A673 (cell line): Measurements from ENCODE around the gene FIGNL1. TPM values are rescaled to one million over a fixed set of nuclear protein-coding genes. Genes with fewer than 3 reads are reported as not detected.

ENCODE experiments used
- BruUV-seq: library from RNA; stranded (reverse); fragments of 400-500 nt; replicated peaks from 2 replicates; lab custom pipeline; 2021; lab: Mats Ljungman, UMichigan
- CTCF ChIA-PET: fragments of 300-600 bp; sonication (Branson Sonifier 250); formaldehyde crosslinking; loops from one replicate; lab custom pipeline; 2022; ENCODE audit warnings: antibody characterized with exemption; lab: Charles Lee
- POLR2A ChIA-PET: fragments of 300-600 bp; sonication (Branson Sonifier 250); formaldehyde crosslinking; loops from one replicate; lab custom pipeline; 2022; ENCODE audit warnings: antibody characterized with exemption; ENCODE audit not compliant: low non-redundant PET; lab: Charles Lee
- DNase-seq: peaks from one replicate; pipeline ENCODE4 v3.0.0-alpha.2; 2015; ENCODE audit warnings: low spot score
- H3K27ac ChIP-seq: fragments of 200-600 bp; sonication (generic); 2 replicates; pipeline ENCODE4 v1.5.1; 2016; ENCODE audit warnings: mixed run types, low read depth, mild to moderate bottlenecking, mixed read lengths, antibody characterized with exemption, low read length; ENCODE audit not compliant: poor library complexity, severe bottlenecking
- H3K27me3 ChIP-seq: fragments of 200-600 bp; sonication (generic); replicated peaks from 2 replicates; pipeline ENCODE4 v1.6.1; 2017; ENCODE audit warnings: mixed run types, low read depth, mild to moderate bottlenecking, mixed read lengths, antibody characterized with exemption, low read length; ENCODE audit not compliant: insufficient read depth, poor library complexity
- H3K36me3 ChIP-seq: fragments of 200-600 bp; sonication (generic); 2 replicates; pipeline ENCODE4 v1.6.1; 2016; ENCODE audit warnings: mixed run types, mild to moderate bottlenecking, mixed read lengths, antibody characterized with exemption, low read length; ENCODE audit not compliant: insufficient read depth, poor library complexity, severe bottlenecking
- H3K4me1 ChIP-seq: fragments of 200-600 bp; sonication (generic); 2 replicates; pipeline ENCODE4 v1.6.1; 2017; ENCODE audit warnings: mixed run types, mild to moderate bottlenecking, mixed read lengths, antibody characterized with exemption, low read length; ENCODE audit not compliant: insufficient read depth, poor library complexity, severe bottlenecking
- H3K4me3 ChIP-seq: fragments of 200-600 bp; sonication (generic); 2 replicates; pipeline ENCODE4 v1.5.1; 2016; ENCODE audit warnings: low read depth, mixed run types, mild to moderate bottlenecking, mixed read lengths, low read length; ENCODE audit not compliant: poor library complexity, severe bottlenecking
- H3K9me3 ChIP-seq: fragments of 200-600 bp; sonication (generic); 2 replicates; pipeline ENCODE4 v1.6.1; 2016; ENCODE audit warnings: mixed run types, low read depth, mild to moderate bottlenecking, mixed read lengths, antibody characterized with exemption, low read length; ENCODE audit not compliant: poor library complexity, severe bottlenecking
- CTCF ChIP-seq: fragments of 300-800, 200-600 bp; sonication (generic); conservative IDR thresholded peaks from 2 replicates; pipeline ENCODE4 v1.5.1; 2017; ENCODE audit warnings: low read depth, mild to moderate bottlenecking, antibody characterized with exemption, low read length, moderate library complexity, mixed read lengths
- EZH2 ChIP-seq: fragments of 200-600 bp; sonication (generic); IDR thresholded peaks from 2 replicates; pipeline ENCODE4 v1.6.1; 2017; ENCODE audit warnings: borderline replicate concordance, low read depth, mild to moderate bottlenecking, mixed read lengths, antibody characterized with exemption, low read length; ENCODE audit not compliant: poor library complexity, severe bottlenecking
- intact Hi-C: fragments of 100-400 bp; cut with micrococcal nuclease; formaldehyde crosslinking; loops from one replicate; pipeline ENCODE4 v1.10.0; 2022; ENCODE audit not compliant: unreplicated experiment
- total RNA-seq: library from RNA; stranded (reverse); gene quantifications from 2 replicates; pipeline ENCODE4 v1.2.3, GENCODE V29; 2021

The FIGNL1 gene
- total RNA-seq, 1 experiment from 2014 or later, result 41.3 TPM

- peaks cover 60% of the 10 kb centered on the region for H3K27me3 ChIP-seq
- ChIA-PET POLR2A (no interaction called here), CTCF (interaction anchor here (0.6 kb wide), 2 partner anchors 191 to 446 kb away, joined by 3 to 6 read pairs; no protein-coding TSS in a partner anchor)
- TF ChIP-seq EZH2, result no peak
- no peak for TF ChIP-seq CTCF
- no peaks in the 10 kb centered on the region for H3K9me3 ChIP-seq
- H3K27ac ChIP-seq, result no peak overlapping the region
- no peak overlapping the region for H3K4me3 ChIP-seq
- no peaks in the 10 kb centered on the region for H3K4me1 ChIP-seq
- BruUV-seq, result no TSS peak
- intact Hi-C loops, result no loop called here
- no peak for DNase-seq
- H3K36me3 ChIP-seq, result no peaks in the 10 kb centered on the region
Observed at GRCh38 chr7:50405221-50405620, 44.9 kb downstream of the FIGNL1 start.

GRCh38 chr7:50404392-50404791, 45.8 kb downstream of the FIGNL1 start:
- CTCF ChIA-PET, result no interaction called here
- peaks cover 68% of the 10 kb centered on the region for H3K27me3 ChIP-seq

GRCh38 chr7:50400114-50400513, 50.0 kb downstream of the FIGNL1 start:
- Histone ChIP-seq H3K4me3 (no peak overlapping the region), H3K4me1 (no peaks in the 10 kb centered on the region), H3K9me3 (no peaks in the 10 kb centered on the region), H3K36me3 (no peaks in the 10 kb centered on the region), H3K27ac (no peak overlapping the region), H3K27me3 (peaks cover 88% of the 10 kb centered on the region)
- intact Hi-C loops, result no loop called here
- no TSS peak for BruUV-seq
- ChIA-PET POLR2A (no interaction called here), CTCF (no interaction called here)
- DNase-seq, result no peak
- TF ChIP-seq EZH2, result no peak

More at GRCh38 chr7:50404392-50404791, 45.8 kb downstream of the FIGNL1 start:
- TF ChIP-seq EZH2 (no peak), CTCF (peak; percentile 21; the same call in 1 of the 2 replicates)
- Histone ChIP-seq H3K4me3 (no peak overlapping the region), H3K4me1 (no peaks in the 10 kb centered on the region), H3K27ac (no peak overlapping the region), H3K36me3 (no peaks in the 10 kb centered on the region), H3K9me3 (no peaks in the 10 kb centered on the region)
- no peak for DNase-seq
- intact Hi-C loops, result no loop called here
- POLR2A ChIA-PET, result no interaction called here
- no TSS peak for BruUV-seq

GRCh38 chr7:50399635-50400034, 50.5 kb downstream of the FIGNL1 start:
- Histone ChIP-seq H3K27me3 (peaks cover 89% of the 10 kb centered on the region), H3K27ac (no peak overlapping the region), H3K4me3 (no peak overlapping the region), H3K4me1 (no peaks in the 10 kb centered on the region), H3K9me3 (no peaks in the 10 kb centered on the region), H3K36me3 (no peaks in the 10 kb centered on the region)
- ChIA-PET CTCF (no interaction called here), POLR2A (no interaction called here)
- intact Hi-C loops, result no loop called here
- no peak for TF ChIP-seq EZH2
- TF ChIP-seq CTCF, result no peak
- BruUV-seq, result no TSS peak
- DNase-seq, result no peak
